ENCODE data around the gene MED12.

MED12 gene

DNA sequence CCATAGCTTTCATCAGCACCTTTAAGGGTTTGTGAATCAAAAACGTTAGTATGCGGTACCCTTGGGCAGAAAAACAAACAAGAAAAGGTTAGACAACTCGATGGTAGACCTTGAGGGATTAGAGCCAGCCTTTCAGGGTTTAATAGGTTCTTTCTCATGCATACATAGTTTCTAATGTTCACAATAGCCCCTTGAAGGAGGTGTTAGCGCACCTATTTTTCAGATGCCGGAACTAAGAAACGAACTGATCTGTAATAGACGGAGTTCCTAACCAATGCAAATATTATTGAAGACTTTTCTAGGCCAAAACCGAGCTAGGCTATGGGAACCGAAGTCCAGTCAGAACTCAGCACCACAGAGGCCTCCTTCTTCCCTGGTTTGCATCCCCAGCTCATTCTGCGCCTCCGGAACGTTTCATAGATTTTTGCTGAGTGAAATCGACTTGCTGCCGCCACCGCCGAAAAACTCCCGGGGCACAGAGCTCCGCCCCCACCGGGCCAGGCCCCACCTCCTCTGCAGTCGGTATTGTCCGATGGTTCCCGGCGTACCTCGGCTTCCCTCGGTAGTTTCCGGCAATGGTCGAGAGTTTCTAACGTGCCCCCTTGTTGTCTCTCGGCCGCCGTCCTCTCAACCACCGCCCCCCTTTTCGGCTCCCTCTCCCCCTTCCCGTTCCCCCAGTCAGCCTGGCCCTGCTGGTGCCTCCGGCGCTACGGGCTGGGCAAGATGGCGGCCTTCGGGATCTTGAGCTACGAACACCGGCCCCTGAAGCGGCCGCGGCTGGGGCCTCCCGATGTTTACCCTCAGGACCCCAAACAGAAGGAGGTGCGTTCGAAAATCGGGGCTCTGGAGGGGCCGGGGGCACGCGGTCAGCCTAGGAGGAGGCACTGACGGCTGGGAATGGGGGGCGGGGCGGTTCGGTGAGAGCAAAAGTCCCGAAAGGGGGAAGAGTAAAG lies at the start of gene MED12:
Gene MED12 (plus strand): TSS at position 565 of the 953 bp plus-strand sequence. CDS start 159 bp downstream, at position 724.
- DNase-seq (ENCODE audit: low read depth in 2 of 2), result peak; percentile 66 to 79

GRCh38 chrX:71070531-71070930 lies 47.9 kb upstream of the MED12 start:
- no peak for DNase-seq (ENCODE audit: low read depth in 2 of 2)

DNA sequence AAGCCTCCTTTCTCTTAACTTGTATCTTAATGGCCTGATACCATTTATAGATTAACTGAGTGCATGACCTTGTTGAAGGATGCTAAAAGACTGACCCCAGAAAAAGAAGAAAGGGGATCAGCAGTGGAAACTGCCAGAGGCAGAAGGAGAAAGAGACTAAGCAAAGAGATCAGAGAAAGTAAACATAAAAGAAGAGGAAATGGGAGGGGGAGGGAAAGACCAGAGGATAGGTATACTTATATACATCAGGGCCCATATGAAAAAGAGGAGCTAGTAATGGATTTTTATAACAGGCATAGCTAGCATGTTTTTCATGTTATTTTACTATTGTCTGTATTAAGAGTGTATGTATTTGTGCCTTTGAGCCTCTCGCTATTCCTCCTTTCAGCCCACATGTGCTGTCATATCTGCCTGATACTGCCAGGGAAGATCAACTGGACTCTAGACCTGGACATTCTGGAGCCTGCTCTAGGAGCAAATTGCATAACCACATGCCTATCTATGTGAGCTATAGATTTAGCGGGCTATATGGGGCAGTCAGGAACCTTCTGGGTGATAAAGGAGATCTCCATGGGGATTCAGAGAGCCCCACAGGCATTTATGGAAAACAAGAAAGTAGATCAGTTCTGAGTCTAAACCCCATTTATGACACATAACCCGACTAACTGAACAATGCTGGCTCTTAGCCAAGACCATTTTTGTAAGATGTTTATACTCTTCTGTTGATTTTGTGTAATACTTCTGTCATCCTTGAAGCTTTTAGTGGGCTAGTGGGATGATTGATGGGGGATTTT lies 36.9 kb upstream of the MED12 start:
- DNase-seq (ENCODE audit: low read depth in 2 of 2), result no peak

DNA sequence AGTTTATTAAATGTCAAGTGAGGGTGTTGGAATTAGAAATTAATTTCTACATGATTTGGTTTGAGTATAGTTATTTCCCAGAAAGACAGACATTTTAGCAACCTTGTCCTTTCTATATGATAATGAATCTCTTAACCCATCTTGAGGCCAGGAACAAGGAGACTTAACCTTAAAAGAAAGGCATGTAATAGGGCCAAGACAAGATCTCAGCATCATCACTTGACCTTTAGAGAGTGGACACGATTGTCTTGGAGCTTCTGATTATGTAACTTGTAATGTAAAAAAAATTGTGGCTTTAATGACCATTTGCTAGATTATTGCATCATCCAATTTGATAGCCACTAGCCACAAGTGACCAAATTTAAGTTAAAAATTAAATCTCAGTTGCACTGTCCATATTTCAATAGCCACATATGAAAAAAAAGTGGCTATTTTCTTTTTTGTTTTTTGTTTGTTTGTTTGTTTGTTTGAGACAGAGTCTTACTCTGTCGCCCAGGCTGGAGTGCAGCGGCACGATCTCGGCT lies 36.2 kb upstream of the MED12 start:
- no peak for DNase-seq (ENCODE audit: low read depth in 2 of 2)

GRCh38 chrX:71082822-71083221 lies 35.6 kb upstream of the MED12 start:
- no peak for DNase-seq (ENCODE audit: low read depth in 2 of 2)

- no peak for DNase-seq (ENCODE audit: low read depth in 2 of 2)
Observed at GRCh38 chrX:71085900-71086299, 32.5 kb upstream of the MED12 start.

DNA sequence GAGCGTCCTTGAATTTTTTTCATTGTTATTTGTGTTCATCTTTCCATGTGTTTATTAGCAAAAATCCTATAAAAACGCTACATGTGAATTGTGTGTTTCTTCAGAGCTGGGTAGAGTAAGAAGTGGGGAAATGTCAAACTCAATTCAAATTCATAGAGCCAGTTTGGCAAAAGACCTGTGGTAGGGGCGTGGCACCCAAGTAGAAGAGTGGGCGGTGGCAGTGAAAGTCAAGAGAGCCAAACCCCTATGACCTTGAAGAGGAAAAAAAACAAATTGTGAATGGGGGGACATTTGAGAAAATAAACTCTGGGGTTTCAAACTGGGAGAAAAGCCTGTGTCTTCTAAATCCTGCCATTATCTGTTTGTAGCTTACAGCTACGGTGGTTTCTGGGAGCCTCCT lies 27.1 kb upstream of the MED12 start:
- no peak for DNase-seq (ENCODE audit: low read depth in 2 of 2)

DNA sequence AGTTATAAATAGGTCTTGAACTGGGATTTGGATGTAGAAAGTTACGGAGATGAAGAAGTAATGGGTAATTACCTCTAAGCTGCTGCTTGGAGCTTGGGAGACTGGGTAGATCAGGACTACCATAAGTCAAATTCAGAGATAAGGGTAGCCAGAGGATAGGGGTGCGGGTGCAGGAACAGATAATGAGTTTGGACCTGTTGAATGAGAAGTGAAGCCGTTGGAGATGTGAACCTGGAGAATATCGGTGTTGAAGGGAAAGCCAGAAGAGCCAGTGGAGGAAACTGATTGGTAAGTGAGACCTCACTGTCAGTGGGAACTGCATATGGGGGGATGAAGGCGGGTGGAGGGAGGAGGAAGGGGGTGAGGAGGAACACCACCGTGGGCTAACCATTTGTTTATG lies 23.4 kb upstream of the MED12 start:
- DNase-seq (ENCODE audit: low read depth in 2 of 2), result no peak

- peak; percentile 64 to 79 for DNase-seq (ENCODE audit: low read depth in 2 of 2)
Observed at GRCh38 chrX:71095555-71095980, 22.8 kb upstream of the MED12 start, which contains the start of gene FOXO4. Gene FOXO4, plus strand, starts transcription at chrX:71095851. Its CDS starts 678 bp downstream, at chrX:71096529.

DNA sequence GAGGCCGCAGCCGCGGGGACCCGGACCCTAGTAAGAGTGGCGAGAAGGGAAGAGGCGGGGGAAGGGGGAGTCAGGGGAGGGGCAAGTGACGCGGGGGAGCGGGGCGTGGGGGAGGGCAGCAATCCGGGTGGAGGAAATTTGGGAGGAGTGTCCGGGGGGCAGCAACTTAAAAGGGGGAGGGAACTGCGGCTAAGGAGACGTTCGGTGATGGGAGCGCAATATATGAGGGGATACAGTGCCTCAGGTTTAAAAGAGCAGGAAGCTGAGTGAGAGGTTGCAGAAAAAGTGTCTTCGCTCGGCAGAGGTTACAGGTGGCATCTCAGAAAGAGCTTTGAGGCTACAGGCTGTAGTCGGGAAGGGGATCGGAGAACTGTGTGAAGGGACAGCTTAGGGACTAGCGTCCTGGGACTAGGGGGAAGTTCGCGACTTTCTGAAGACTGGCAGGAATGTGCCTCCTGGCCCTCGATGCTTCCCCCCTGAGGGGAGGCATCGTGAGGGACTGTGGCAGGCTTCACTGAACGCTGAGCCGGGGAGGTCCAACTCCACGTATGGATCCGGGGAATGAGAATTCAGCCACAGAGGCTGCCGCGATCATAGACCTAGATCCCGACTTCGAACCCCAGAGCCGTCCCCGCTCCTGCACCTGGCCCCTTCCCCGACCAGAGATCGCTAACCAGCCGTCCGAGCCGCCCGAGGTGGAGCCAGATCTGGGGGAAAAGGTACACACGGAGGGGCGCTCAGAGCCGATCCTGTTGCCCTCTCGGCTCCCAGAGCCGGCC lies 22.2 kb upstream of the MED12 start:
- DNase-seq (ENCODE audit: low read depth in 2 of 2), result no peak

DNA sequence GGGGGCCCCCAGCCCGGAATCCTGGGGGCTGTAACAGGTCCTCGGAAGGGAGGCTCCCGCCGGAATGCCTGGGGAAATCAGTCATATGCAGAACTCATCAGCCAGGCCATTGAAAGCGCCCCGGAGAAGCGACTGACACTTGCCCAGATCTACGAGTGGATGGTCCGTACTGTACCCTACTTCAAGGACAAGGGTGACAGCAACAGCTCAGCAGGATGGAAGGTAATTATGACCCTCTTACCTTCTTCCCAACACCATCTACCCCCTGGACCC lies 21.7 kb upstream of the MED12 start:
- DNase-seq (ENCODE audit: low read depth in 2 of 2), result no peak

- DNase-seq (ENCODE audit: low read depth in 2 of 2), result peak; percentile 39 to 62
Observed at GRCh38 chrX:71098302-71098701, 20.1 kb upstream of the MED12 start.

- DNase-seq (ENCODE audit: low read depth in 2 of 2), result no peak
Observed at GRCh38 chrX:71098951-71099506, 19.4 kb upstream of the MED12 start.

- no peak for DNase-seq (ENCODE audit: low read depth in 2 of 2)
Observed at GRCh38 chrX:71099736-71100135, 18.7 kb upstream of the MED12 start.

DNA sequence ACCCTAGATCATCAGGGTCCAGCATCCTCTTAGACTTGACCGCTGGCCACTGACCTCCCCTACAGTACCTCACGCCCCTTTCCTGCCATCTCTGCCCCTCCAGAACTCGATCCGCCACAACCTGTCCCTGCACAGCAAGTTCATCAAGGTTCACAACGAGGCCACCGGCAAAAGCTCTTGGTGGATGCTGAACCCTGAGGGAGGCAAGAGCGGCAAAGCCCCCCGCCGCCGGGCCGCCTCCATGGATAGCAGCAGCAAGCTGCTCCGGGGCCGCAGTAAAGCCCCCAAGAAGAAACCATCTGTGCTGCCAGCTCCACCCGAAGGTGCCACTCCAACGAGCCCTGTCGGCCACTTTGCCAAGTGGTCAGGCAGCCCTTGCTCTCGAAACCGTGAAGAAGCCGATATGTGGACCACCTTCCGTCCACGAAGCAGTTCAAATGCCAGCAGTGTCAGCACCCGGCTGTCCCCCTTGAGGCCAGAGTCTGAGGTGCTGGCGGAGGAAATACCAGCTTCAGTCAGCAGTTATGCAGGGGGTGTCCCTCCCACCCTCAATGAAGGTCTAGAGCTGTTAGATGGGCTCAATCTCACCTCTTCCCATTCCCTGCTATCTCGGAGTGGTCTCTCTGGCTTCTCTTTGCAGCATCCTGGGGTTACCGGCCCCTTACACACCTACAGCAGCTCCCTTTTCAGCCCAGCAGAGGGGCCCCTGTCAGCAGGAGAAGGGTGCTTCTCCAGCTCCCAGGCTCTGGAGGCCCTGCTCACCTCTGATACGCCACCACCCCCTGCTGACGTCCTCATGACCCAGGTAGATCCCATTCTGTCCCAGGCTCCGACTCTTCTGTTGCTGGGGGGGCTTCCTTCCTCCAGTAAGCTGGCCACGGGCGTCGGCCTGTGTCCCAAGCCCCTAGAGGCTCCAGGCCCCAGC lies 17.6 kb upstream of the MED12 start:
- no peak for DNase-seq (ENCODE audit: low read depth in 2 of 2)

GRCh38 chrX:71102292-71102691 lies 16.1 kb upstream of the MED12 start:
- no peak for DNase-seq (ENCODE audit: low read depth in 2 of 2)

DNA sequence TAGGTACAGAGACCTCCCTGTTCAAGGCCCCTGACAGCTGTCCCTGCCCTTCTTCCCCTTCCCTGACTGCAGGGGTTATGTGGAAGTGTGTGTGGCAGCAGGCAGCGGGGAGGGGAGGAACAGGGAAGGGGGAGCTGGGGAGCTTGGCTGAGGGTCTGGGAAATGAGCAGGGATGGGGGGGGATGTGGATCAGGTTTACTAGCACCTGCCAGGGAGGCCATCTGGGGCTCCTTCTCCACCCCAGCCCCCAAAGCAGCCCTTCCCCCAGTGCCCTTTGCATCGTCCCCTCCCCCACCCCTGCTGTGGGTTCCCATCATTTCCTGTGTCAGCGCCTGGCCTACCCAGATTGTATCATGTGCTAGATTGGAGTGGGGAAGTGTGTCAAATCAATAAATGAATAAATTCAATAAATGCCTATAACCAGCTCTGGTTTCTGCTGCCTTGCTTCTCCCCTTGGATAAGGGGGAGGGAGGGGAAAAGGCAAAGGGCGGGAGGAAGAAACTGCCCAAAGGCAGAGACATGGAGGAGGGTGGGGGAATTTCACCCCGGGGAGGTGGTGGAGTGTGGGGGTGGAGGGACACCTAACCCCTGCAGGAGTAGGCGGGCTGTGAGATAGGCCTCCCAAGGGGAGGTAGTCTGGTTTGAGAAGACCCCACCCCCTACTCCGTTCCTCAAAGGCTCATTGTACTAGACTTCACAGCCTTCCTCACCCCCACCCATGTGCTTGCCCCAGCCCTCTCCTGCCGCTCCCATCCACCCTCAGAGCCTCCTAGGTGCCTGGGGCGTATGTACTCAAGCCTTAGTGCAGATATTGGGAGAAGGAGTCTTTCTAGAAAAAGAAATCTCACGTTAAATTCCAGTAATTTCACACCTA lies 15.0 kb upstream of the MED12 start:
- DNase-seq (ENCODE audit: low read depth in 2 of 2), result no peak

GRCh38 chrX:71105628-71106027 lies 12.8 kb upstream of the MED12 start:
- DNase-seq (ENCODE audit: low read depth in 2 of 2), result no peak

GRCh38 chrX:71106427-71106826 lies 12.0 kb upstream of the MED12 start, which contains the start of gene CXorf65:
Gene CXorf65, minus strand, starts transcription at chrX:71106740. Its CDS starts 184 bp downstream, at chrX:71106556.
- DNase-seq (ENCODE audit: low read depth in 2 of 2), result no peak
